Activated CD4-positive, alpha-beta T cell treated with anti-CD3 and anti-CD28 coated beads, Interleukin-2, amount 50 U/mL, for 16 hours (primary cell): ENCODE data around the gene C16orf95.
"Not testable (repeated sequence)": the region's sequence is repeated elsewhere in the genome, so short reads cannot be mapped to it uniquely, and the experiment has no call there.

Experiments used
- DNase-seq: peaks from one replicate; pipeline ENCODE4 v3.0.0-alpha.2; 2020

The C16orf95 gene

DNA sequence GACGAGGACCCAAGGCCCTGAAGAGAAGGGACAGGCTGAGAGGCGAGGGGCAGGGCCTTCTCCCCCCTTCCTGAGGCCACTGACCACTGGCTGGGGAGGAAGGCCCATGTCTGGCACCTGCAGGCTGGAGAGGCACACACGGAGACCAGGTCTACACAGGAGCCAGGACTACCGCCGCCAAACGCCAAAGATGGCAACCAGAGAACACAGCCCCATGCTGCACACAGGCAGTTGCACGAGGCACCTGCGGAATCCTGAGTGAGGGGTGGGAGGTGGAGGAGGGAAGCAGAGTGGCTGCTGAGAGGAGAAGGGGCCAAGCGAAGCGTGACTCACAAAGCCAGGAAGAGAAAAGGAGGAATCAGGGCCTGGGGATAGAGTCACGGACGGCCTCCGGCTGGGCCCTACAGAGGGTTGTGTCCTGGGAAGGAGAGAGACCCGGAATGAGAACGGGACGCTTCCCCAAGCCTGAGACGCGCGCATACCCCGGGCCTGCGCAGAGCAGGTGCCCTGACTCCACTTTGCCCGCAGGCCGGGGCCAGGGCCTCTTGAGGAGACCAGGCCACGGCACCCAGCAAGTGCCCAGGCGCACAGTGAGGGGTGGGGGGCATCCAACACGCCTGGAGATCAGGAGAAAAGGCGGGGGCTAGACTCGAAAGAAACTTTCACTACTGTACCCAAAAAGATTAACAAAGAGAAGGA lies 28.7 kb upstream of the C16orf95 start:
- DNase-seq: no peak

GRCh38 chr16:87344931-87345631 lies 27.9 kb upstream of the C16orf95 start:
- peak; percentile 58 for DNase-seq

DNA sequence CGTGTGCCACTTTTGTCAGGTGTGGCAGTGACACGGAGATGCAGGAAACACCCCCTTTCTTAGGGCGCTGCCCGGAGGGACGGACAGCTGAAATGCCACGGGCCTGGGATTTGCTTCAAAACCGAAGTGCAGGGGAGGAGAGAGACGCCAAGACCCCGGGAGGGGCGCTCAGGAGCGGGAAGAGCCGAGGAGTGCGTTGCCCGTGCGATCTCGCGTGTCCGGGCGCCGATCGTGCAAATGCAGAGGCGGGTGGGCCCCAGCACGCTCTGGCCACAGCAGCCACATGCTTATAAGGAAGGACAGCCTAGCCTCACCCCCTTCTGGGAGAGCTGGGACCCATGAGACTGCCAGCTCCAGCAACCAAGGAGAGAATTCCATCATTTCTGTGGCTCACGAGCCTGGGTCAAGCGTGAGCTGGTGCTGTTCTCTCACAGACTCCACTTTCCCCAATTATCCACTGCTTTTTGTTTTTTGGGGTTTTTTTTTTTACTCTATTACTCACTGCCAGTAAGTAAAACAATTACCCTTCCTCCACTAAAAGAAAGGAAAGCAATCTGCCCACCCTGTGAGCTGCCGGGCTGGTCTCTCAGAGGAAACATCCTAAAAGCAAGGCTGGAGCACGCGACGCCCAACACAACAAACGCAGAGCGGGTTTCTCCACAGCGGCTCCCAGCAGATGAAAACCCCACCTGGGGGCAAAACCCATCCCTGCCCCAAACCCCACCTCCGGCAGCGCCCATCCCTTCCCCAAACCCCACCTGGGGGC lies 27.2 kb upstream of the C16orf95 start:
- DNase-seq: no peak

DNA sequence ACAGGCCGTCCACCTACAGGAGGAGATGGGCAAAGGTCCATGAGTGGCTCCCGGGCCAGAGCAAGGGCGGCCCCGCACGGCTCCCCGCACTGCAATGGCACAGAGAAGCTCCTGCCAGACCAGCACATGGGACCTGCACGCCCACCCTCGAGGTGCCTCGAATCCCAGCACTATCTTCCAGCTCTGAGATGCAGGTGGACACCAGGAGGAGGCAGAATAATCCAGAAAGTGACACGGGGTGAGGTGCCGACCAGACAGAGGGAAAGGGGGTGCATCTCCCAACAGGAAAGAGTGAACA lies 26.5 kb upstream of the C16orf95 start:
- no peak for DNase-seq

DNA sequence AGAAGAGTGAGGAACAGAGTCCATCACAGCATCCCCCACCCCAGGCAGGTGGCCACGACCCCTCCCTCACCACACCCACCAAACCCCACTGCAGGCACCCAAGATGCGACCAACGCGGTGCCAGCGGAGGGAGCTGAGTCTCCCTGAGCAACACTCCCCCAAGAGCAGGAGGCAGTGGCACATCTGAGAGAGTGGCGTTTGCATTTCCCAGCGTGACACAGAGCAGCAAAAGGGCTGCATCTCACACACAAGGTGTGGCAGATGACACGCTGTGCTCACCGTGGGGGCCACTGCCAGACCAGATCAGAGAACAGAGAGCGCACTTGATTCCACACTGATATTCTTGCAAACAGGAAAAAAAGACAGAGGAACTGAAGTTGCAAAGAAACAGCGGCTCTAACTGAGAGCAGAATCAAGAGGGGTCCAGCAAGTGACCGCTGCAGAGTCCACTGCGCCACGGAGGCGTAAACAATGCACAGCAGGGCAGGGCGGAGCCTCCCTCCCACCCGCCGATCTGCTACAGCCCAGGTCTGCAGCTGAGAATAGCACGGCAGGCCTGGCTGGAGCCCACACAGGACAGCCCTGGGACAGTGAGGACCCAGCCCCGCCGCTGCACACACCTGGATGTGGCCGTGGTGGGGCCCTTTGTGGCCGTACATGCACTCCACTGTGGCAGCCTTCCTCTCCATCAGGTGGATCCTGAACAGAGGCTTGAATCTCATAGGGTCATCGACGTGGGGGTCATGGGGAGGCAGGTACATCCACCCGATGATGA lies 26.0 kb upstream of the C16orf95 start:
- DNase-seq: no peak

- no peak for DNase-seq
Measured at GRCh38 chr16:87342504-87342903, 25.3 kb upstream of the C16orf95 start.

DNA sequence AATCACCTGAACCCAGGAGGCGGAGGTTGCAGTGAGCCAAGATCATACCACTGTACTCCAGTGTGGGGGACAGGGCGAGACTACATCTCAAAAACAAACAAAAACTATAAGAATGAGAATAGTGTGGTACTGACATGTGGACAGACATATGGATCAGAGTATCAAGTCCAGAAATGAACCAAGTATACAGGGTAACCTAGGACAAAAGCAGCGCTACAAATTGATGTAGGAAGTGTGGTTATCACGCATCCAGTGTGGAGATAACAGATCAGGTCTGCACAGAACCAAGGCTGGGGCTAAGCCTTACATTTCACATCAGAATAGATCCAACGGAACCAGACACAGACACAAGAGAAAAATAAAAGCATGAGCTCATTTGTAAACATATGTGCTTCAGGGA lies 23.0 kb upstream of the C16orf95 start:
- no peak for DNase-seq

DNA sequence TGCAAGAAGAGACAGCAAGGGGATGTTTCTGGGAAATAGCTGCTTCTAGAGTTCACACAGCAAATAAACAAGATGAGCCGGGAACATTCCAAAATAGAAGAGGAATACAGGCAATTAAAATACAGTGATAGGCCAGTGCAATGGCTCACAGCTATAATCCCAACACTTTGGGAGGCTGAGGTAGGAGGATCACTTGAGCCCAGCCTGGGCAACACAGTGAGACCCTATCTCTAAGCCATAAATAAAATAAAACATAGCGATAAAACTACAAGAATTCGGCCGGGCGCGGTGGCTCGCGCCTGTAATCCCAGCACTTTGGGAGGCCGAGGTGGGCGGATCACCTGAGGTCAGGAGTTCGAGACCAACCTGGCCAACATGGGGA lies 22.5 kb upstream of the C16orf95 start:
- DNase-seq: not testable (repeated sequence)

DNA sequence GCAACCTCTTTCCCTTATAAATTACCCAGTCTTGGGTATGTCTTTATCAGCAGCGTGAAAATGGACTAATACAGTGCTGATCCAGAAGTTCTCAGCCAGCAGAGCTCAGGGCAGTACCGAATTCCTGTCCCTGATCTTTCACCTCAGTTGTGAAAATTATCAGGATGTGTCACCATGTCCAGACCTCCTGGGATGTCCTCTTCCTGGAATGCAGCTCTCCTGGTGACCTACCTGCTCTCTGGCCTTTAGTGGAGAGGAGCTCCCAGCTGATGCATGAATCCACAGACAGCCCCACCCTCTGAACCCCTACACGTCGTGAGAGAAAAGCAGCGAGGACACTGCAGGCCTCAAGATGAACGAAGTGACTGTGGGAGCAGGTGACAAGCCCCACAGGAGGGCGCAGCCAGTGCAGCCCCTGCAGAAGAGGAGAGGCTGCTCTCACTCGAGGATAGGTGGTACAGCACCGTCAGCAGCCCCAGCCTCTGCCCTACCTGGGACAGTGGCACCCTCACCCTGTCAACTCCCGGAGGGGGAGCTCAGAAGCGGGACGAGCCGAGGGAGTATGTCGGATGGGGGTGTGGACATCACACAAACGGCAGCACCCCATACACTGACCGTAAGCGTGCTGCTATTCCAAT lies 22.0 kb upstream of the C16orf95 start:
- no peak for DNase-seq

DNA sequence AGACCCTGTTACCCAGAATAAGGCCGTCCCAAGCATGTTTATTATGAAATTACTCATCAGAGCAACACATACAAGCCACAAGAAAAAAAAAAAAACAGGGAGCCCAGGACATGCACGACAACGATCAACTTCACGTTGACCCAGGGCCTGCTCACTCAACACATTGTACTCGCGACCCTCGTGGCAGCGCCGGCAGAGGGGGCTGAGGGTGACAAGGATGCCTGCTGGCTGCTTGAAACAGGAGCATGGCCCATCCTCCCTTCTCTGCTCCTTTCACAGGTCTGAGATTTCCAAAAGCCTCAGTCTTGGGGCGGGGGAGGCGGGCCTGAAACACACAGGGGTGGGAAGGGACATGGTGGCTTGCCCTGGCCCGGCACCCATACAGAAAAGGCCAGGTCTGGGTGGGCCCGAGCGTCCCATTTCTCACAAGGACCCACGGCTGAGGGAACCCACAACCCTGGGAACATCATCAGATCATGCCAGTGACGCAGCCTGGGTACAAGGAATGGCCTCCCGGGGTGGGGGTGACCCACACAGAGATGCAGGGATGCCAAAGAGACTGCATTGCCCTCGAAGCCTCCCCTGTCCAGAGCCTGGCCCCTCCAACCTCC lies 21.1 kb upstream of the C16orf95 start:
- no peak for DNase-seq

- DNase-seq: no peak
Measured at GRCh38 chr16:87337262-87337771, 20.1 kb upstream of the C16orf95 start.

- DNase-seq: no peak
Measured at GRCh38 chr16:87336434-87337240, 19.4 kb upstream of the C16orf95 start.

DNA sequence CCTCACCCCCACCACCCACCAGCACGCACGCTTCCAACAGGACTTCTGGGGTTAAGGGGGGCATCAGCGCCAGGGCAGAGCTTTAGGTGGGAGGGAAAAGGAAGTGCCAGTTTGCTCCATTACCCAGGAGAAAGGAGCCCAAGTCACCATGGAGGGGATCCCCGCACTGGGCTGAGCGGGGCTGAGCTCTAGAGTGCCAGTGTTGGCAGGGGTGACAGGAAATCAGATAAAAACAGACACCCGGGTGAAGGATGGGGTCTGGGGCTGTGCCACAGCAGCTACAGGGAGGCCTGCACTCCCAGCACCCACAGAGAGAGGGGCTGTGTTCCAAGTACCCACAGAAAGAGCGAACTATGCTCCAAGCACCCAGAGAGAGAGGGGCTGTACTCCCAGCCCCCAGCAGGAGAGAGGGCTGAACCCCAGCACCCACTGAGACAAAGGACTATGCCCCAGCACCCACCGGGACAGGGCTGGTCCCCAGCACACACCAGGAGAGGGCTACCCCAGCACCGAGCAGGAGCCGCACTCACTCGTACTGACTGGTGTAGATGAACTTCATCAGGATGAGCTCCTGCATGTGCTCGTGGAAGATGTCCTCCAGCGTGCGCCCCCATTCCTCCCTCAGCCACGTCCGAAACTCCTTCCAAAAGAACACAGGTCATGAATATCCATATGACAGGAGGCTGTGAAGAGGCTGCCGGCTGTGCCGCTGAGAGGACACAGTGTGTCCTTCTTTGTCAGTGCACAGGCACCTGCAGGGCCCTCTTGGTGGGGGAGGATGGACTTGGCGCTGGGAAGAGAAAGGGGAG lies 18.6 kb upstream of the C16orf95 start:
- DNase-seq: no peak

DNA sequence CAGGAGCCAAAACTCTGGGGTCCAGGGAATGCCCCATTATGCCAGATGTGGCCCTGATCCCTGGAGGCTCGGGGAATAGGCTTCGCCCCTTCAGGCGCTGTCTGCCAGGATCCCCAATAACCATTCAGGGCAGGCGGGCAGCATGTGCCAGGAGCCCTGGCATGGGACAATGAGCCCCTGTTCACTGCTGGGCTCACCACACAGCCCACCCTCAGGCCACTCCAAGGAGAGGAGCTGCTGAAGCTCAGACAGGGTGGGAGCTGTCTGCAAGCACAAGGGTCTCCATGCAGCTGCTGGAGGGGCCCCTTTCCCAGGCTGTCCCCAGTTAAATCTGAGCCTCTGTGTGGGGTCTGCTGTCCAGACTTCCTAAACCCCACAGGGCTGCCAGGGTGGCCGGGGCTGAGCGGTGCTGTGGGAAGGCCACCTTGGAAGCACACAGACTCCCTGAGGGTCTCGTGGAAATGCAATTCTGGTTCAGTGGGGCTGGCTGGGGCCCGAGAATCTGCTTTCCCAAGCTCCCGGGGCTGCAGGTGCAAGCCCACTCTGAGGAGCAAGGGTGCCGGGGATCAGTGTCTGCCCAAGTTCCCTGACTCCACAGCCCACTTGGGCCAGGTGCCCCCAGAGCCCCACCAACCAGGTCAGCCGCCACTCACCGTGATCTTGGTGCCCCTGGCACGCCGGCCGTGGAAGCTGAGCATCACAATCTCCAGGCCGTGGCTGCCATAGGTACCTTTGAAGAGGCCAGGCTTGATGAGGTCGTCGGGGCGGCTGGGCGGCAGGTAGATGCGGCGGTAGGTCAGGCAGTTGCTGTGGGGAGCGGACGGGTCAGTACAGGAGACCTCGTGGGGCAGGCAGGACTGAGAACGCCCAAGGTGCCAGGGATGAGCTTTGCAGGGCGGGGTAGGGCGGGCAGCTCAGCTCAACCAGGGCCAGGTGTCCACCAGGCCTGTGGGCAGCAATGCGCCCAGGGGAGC lies 17.7 kb upstream of the C16orf95 start:
- DNase-seq: no peak

DNA sequence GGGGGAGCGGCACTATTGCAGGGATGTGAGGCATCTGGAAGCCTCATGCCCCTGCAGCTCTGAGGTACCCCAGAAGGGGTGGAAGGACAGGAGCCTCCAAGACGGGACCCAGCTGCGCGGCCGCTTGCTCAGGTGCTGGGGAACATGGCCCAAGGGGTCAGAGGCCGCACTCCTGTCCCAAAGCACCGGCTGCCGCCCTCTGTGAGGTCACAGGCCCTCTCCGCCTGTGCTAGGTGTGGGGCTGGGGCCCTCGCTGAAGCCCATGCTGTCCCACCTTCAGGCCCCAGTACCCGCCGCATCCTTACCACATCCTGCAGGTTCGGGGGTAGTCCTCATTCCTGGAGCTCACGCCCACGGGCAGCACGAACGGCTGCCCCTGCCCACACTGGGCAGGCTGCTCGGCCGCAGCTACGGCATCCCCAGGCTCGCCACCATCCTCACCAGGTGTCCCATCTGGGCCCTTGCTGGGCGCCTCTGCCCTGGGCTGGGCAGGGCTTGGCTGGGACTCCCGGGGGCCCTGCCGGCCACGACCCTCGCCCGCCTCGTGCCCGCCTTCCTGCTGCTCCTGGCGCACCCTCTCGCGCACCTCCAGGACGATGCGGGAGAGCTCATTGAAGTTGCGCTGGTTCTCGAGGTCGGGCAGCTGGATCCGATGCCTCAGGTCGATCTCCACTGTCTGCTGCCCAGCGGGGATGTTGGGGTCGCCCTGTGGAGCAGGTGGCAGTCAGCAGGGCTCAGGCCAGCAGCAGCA lies 16.6 kb upstream of the C16orf95 start:
- no peak for DNase-seq

DNA sequence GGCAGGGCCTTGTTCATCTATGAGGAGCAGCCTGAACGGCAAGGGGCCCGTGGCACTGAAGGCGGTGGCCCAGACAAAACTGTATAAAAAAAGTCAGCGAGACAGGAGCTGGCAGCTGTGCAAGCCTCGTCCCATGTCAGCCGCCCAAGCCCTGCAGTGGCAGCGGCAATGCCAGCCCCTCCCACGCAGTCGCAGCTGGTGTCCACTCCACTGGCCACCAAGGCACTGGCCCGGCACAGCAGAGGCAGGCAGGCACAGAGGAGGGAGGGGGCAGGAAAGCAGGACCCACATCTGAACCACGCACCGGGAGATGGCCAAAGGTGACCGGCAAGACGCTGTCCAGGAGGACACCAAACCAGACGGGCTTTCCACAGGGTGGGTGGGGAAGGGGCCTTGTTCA lies 15.9 kb upstream of the C16orf95 start:
- DNase-seq: no peak

DNA sequence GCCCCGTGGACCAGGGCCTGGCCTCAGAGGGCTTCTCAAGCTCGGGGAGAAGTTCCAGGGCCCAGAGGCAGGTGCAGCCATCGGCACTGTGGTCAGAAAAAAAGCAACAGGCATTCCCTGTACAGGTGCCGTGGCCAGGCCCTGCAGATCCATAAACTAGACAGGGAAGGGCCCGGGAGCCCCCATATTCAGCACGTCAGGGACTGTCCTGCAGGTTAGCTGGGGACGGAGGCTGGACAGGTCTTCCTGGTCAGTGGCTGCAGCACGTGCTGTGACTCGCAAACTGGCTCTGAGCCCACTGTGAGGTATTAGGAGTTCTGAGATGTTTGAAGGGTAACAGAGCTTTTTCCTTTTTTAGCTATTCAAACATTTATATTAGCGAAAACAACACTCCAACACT lies 15.0 kb upstream of the C16orf95 start:
- no peak for DNase-seq

GRCh38 chr16:87331241-87331801 lies 14.1 kb upstream of the C16orf95 start:
- DNase-seq: no peak
